Stimulated activated CD4-positive, alpha-beta T cell treated with anti-CD3 and anti-CD28 coated beads, Interleukin-12 subunit alpha, Interleukin-12 subunit beta, amount 100 ng/mL, for 4 hours (primary cell): ENCODE data around the gene ADGRA1.

Experiments
- DNase-seq: peaks from one replicate; pipeline ENCODE4 v3.0.0-alpha.2; 2020

The ADGRA1 gene

GRCh38 chr10:133079836-133080682 is 7.7 kb upstream of the ADGRA1 start:
- no peak for DNase-seq

- DNase-seq: no peak
Measured at GRCh38 chr10:133080683-133081040, 7.1 kb upstream of the ADGRA1 start.

DNA sequence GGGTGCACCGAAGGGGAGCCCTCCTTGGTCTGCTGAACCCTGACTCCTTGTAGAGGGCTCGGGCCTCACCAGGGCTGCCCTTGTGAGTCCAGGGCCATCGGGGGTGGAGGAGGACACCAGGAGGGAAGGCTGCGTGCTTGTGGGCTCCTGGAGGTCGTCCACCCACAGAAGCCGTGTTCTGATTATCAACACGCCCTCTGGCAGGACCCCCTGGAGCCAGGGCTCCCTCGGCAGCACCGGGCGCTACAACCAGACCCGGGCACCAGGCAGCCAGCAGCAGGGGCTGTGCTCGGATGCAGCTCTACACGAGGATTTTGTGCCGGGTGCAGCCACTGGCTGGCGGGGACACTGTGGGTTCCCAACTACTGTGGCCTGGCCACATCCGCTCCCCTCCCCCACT is 6.1 kb upstream of the ADGRA1 start:
- DNase-seq: no peak

DNA sequence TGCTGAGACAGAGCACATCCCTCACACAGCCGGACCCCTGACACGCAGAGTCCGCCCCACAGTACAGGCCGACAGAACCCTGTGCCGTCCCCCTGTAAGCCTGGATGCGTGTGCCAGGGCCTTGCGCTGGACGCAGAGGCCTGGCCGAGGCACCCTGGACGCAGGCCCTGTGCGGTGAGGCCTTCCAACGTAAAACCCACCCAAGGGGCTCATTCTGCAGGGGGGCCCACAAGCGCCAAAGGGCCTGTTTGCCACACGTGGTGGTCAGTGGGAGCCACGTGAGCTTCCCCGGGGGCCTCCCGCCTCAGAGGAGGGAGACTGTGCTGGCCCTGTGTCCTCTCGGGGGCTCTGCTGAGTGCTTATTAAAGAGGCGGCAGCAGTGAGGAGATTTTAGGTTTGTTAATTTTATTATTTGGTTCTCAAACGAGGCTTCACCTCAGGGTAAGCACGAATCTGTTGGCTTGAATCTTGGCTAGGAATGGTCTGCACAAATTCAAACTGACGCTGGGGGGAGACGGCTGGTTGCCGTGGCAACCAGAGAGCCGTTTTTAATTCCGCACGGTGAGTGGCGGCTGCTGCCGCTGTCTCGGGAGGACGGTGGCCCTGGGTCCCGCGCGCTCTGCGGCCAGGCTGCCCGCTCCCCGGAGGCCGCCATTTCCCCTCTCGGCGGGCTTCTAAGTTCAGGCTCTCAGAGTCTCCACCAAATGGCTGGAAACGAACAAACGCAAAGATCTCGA is 4.9 kb upstream of the ADGRA1 start:
- DNase-seq: no peak

GRCh38 chr10:133083422-133084100 is 4.2 kb upstream of the ADGRA1 start:
- DNase-seq: no peak

DNA sequence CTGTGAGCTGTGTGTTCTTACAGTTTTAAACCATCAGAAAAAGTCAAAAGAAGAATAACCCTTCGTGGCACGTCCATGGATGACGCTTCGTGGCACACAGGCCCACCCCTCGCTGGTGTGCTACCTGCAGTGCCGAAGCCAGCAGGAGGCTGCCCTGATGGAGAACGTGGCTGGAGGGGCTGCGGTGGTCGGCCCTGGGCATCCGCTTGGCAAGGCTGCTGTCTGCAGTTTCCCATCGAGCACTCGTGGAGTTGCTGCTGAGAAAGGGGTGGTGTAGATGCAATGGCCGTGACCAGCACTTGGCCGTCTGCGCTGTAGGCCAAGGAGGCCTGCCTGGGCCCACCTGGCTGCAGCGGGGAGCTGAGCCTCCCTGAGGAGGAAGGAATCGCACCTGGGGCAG is 3.2 kb upstream of the ADGRA1 start:
- DNase-seq: no peak

- no peak for DNase-seq
Measured at GRCh38 chr10:133085251-133086125, 2.2 kb upstream of the ADGRA1 start.

DNA sequence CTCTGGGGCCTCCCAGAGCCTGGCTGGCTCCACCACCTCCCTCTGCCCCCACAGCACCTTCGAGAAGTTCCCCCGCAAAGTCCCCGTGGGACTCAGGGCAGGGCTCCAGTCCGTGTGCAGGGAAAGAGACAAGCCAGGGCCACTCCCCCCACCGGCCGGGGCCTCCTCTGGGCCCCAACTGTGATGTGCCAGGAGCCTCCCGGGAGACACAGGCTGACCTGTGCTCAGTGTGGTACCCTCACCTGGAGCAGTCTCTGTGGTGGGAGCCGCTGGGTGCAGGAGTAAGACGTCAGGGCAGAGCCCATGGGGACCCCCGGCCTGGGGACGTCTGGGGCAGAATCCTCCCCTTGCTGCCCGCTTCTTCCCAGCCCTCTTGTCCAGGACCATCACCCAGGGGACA is 1.5 kb upstream of the ADGRA1 start:
- DNase-seq: no peak

GRCh38 chr10:133087045-133087678 is 562 bp upstream of the ADGRA1 start:
- DNase-seq: no peak

DNA sequence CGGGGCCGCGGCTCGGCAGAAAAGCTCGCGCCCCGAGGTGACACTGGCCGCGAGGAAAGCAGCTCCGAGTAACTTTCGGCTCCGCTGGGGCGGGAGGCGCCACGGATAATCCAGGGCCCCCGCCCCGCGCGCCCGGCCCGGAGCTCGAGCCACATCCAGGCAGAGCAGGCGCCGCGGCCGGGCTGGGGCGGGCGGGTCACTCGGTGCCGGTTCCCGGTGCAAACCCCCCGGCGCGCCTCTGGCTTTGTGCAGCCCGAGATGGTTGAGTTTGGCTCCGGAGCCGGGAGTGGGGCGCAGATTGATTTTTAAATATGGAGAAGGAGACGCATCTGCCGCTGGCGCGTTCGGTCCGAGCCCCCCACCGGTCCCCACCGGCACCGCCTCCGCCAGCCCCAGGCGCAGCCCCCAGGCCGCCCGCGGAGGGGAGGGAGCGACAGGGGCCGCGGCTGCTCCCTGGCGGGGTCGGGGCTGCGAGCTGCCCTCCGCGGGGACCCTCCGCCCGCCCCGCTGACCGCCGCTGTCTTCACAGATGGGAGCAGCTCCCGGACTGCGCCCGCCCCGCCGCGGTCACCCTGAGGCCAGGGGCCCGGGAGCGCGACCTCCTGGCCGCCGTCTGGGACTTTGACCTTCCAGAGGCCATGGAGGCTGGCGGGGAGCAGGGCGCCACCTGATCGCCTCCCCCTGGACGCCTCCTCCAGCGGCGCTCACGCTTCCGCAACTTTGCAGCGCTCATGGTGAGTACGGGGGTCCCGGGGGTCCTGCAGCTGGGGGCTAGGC is 643 bp downstream of the ADGRA1 start:
- no peak for DNase-seq

DNA sequence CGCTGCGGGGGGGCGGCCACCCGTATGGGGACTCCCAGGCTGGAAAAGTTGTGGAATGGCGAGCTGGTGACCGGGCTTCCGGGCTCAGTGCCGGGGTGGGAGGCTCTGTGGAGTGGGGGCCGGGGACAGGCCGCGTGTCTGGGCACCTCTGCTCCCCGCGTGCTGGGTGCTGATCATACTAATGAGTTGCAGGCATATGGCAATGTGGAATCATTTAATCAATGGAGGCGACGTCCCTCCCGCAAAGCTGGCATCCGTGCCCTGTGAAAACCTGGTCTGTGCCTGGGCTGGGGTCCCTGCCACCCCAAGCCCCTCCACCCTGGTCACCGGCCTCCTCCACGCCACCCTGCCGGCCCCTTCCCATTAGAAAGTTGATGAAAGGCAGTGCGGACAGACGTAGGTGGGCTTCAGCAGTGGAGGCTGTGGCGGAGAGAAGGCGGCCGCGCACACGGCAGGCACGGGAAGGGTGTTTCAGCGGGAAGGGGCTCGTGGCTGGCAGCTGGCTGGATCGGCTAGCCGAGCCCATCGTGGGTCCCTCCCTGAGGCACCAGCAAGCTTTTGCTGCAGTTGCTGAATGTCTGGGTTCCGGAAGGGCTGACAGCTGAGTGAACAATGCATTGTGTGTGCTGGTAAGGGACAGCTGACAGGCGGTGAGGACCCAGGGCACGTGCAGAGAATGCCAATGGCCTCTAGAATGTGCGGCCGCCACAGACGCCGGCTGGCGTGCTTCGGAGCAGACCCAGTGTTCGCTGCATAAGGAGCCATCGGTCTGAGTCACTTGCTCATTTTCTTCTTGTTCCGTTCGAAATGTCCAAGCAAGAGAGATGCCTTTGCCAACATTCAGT is 1.5 kb downstream of the ADGRA1 start:
- DNase-seq: no peak

GRCh38 chr10:133090101-133090500 is 2.4 kb downstream of the ADGRA1 start:
- DNase-seq: no peak

DNA sequence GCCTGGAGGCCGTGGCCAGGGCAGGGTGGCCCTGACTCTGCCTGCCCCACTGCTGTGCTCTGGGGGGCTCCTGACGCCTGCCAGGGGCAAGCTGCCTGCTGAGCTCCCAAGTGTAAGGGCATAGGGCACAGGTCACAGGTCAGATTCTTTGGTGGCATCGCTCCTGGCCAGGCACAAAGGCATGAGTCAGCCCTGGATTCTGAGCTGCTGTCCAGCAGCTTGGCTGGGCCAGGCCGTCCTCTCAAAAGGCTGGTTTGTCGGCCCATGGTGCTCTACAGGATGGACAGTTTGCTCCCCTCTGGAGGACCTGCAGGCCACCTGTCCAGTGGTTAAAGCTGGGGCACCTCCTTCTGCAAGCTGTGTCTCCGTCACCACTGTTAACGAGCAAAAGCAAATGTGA is 2.9 kb downstream of the ADGRA1 start:
- DNase-seq: no peak

GRCh38 chr10:133091316-133091715 is 3.6 kb downstream of the ADGRA1 start:
- DNase-seq: no peak

GRCh38 chr10:133093291-133093690 is 5.6 kb downstream of the ADGRA1 start:
- DNase-seq: no peak

- no peak for DNase-seq
Measured at GRCh38 chr10:133094286-133094685, 6.6 kb downstream of the ADGRA1 start.

- DNase-seq: no peak
Measured at GRCh38 chr10:133094866-133095265, 7.1 kb downstream of the ADGRA1 start.

DNA sequence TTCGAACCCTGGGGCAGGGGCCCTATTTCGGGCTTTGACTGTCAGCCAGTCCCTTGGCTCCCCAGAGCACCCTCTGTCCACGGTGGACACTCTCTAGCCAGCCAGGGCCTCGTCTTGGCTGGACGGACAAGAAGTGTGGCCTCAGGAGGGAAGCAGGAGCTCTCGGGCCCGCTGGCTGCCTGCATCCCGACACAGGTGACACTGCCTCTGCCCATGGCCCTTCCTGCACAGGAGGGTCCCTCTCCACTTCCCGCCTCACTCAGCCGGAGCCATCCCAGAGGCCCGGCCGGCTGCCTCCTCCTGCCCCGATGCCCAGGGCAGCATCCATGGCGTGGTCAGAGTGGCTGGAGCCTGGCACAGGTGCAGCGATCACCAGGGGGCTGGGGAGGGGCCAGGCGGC is 7.9 kb downstream of the ADGRA1 start:
- DNase-seq: no peak

DNA sequence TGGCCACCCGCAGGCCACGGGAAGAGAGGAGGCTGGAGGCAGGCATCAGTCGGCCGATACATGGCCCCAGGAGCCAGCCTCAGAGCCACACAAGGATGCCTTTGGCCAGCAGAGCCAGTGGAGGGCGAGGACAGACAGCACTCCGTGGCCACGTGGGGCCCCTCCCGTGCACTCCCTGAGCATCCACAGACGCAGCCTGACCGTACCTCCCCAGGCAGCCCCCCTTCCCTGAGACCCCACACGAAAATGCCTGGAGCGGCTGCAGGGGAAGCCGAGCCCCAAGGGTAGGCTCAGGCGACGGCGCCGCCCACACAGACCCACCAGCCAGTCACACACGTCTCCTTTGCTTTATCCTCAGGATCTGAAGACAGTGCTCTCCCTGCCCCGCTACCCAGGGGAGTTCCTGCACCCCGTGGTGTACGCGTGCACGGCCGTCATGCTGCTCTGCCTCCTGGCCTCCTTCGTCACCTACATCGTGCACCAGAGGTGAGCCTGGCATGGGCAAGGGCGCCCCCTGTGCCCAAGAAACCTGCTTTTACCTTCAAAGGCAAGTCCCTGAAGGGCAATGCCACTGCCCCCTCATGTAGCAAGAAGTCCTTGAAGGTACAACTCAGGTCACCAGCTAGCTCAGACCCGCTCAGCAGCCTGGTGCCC is 9.0 kb downstream of the ADGRA1 start:
- DNase-seq: no peak

DNA sequence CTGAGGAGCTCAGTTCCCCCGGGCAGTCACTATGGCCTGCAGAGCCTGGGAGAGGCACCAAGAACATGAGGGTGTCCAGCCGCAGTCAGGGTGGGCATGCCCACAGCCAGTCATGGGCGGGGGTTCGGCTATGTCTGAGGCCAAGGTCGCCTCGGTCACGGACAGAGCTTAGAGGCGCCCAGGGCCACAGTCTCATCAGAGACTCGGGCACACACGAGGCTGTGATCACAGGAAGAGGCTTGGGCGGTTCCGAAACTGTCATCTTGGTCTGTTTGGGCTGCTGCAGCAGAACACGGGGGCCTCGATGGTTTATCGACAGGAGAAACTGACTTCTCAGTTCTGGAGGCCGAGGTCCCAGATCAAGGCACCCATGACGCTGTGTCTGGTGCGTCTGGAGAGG is 9.7 kb downstream of the ADGRA1 start:
- no peak for DNase-seq
